Spleen (tissue), 11 donors: ENCODE results near the gene XYLT1. TPM values are rescaled to one million over a fixed set of nuclear protein-coding genes. Genes with fewer than 3 reads are reported as not detected.

Experiments
- DNase-seq: peaks from one replicate; pipeline ENCODE4 v3.0.0-alpha.2; 2020
- H3K27ac ChIP-seq, 8 donors: fragments of 200-600 bp; sonication (generic) in 7 of 8; 1 replicate in 4 of 8; 2 replicates in 4 of 8; pipeline versions ENCODE4 v1.5.0 to v1.8.0; 2016 to 2021; ENCODE audit warnings: inconsistent platforms in 4 of 8, mild to moderate bottlenecking in 4 of 8, moderate library complexity in 1 of 8
- H3K27me3 ChIP-seq, 7 donors: fragments of 200-600 bp; sonication (generic) in 6 of 7; replicated peaks in 1 of 7; 1 replicate in 4 of 7; 2 replicates in 3 of 7; pipeline versions ENCODE4 v1.5.0 to v1.8.0; 2016 to 2021; ENCODE audit warnings: inconsistent platforms in 3 of 7, mild to moderate bottlenecking in 1 of 7
- H3K36me3 ChIP-seq, 6 donors: fragments of 200-600 bp; sonication (generic) in 5 of 6; 1 replicate in 4 of 6; 2 replicates in 2 of 6; pipeline versions ENCODE4 v1.5.0 to v1.8.0; 2016 to 2021; ENCODE audit warnings: inconsistent platforms in 2 of 6
- H3K4me1 ChIP-seq, 6 donors: fragments of 200-600 bp; sonication (generic) in 5 of 6; 1 replicate in 3 of 6; 2 replicates in 3 of 6; pipeline versions ENCODE4 v1.5.0 to v1.8.0; 2016 to 2021; ENCODE audit warnings: inconsistent platforms in 3 of 6
- H3K4me3 ChIP-seq, 8 donors: fragments of 200-600 bp; sonication (generic) in 7 of 8; 1 replicate in 4 of 8; 2 replicates in 4 of 8; pipeline versions ENCODE4 v1.5.0 to v1.8.0; 2016 to 2021; ENCODE audit warnings: inconsistent platforms in 4 of 8, mild to moderate bottlenecking in 4 of 8, moderate library complexity in 2 of 8
- H3K9me3 ChIP-seq, 8 donors: fragments of 200-600 bp; sonication (generic) in 7 of 8; 1 replicate in 4 of 8; 2 replicates in 4 of 8; pipeline versions ENCODE4 v1.5.0 to v1.8.0; 2016 to 2021; ENCODE audit warnings: inconsistent platforms in 4 of 8
- CTCF ChIP-seq, 11 experiments: fragments of 200-600 bp in 7 of 11; fragments of 450-650 bp in 4 of 11; sonication (generic) in 4 of 11; IDR thresholded peaks in 8 of 11; conservative IDR thresholded peaks in 3 of 11; 1 replicate in 7 of 11; 2 replicates in 4 of 11; pipeline versions ENCODE4 v1.4.0 to v1.8.0; 2016 to 2021; ENCODE audit warnings: antibody characterized with exemption in 11 of 11, inconsistent platforms in 4 of 11, mild to moderate bottlenecking in 1 of 11
- POLR2A ChIP-seq, 3 donors: fragments of 450-650 bp; IDR thresholded peaks; one replicate each; pipeline ENCODE4 v1.5.1; 2017; ENCODE audit warnings: antibody characterized with exemption in 3 of 3, mild to moderate bottlenecking in 1 of 3
- POLR2AphosphoS5 ChIP-seq, 3 donors: sonication (generic); formaldehyde crosslinking; IDR thresholded peaks; one replicate each; pipeline ENCODE4 v1.5.1; 2017; ENCODE audit warnings: antibody characterized with exemption in 3 of 3
- WGBS, 5 donors: extraction: QIAGEN DNeasy Blood & Tissue Kit in 3 of 5; methylation state at CpG; one replicate each; pipeline versions ENCODE4 v1.1.5 to v1.1.7; 2013 to 2018; 5-methylcytosine and 5-hydroxymethylcytosine counted together
- intact Hi-C: fragments of 100-400 bp; cut with DNase I; formaldehyde crosslinking; loops from one replicate; pipeline ENCODE4 v1.15.0; 2023; ENCODE audit warnings: low total_unique reads
- polyA plus RNA-seq, 3 donors: library from polyadenylated mRNA; stranded (reverse); fragments of 200-250 nt; gene quantifications; one replicate each; pipeline ENCODE4 v1.2.1, GENCODE V29; 2013
- total RNA-seq, 7 donors: library from RNA; depleted of rRNA in 3 of 7; stranded (reverse); fragments of >200 nt in 3 of 7; fragmentation: NEBNext Ultra II Directional in 4 of 7; extraction: Animal tissue kit (Norgen Biotek cat#: 25700) in 4 of 7; gene quantifications; one replicate each; pipeline versions ENCODE4 v1.1.0 to v1.2.1, GENCODE V29; 2016 to 2021
- donor health status: healthy with polysubstance abuse.
- donor health status: DM: no; HTN: no; CAD: no; lungs with moderate emphysema.
- donor health status: DM: no; HTN: no; CAD: no.
- donor health status: Bipolar disorder and iron deficiency.
- donor health status: healthy.
- donor health status: DM: no; HTN: no; CAD: no.
- donor health status: DM: yes; HTN: yes; CAD: no.

XYLT1 gene
- total and polyA plus RNA-seq, 10 donors, result 2.1 to 40.7 (median 23.5) TPM

- Histone ChIP-seq H3K9me3 (no peaks in the 10 kb centered on the region), H3K27me3 (no peaks in the 10 kb centered on the region), H3K36me3 (peaks cover 0 to 14% (median 0%) of the 10 kb centered on the region in 6 donors), H3K4me3 (no peak overlapping the region), H3K4me1 (peaks cover 3 to 96% (median 42%) of the 10 kb centered on the region in 6 donors), H3K27ac (peak overlapping the region in 4 of 8 donors; percentile 24 to 50 (median 41))
- DNase-seq, result peak; percentile 61
- 64 to 85% (median 83%) methylated on average over 4 of the region's 4 CpGs for WGBS, 5 donors
- TF ChIP-seq POLR2AphosphoS5 (IDR thresholded peaks at IDR 0.05) (no peak), CTCF (IDR thresholded peaks at IDR 0.05 in 8 of 11, conservative IDR thresholded peaks at IDR 0.05 in 3 of 11) (no peak), POLR2A (IDR thresholded peaks at IDR 0.05) (no peak)
- intact Hi-C loops, result no loop called here
Measured at GRCh38 chr16:17350207-17350606, 120.6 kb downstream of the XYLT1 start.

DNA sequence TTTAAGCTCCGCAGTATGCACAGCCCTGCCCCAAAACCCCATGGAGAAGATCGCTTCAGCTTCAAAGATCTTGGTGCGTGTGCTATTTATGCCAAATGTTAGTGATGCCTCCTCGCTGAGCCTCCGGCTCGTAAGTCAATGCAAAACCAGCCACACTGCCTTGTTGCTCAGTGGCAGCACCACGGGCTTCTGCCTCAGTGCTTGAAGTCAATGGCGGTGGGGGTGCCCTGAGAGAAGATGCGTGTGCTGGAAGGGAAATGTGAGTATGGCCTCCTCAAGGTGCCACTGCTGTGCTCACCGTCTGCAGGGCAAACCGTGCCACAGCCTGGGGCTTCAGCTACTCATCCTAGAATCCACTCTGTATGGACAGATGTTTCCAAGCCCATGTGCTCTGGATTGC, 121.9 kb downstream of the XYLT1 start:
- H3K27me3 ChIP-seq, result no peaks in the 10 kb centered on the region
- intact Hi-C loops, result no loop called here
- WGBS, 5 donors, result 80 to 97% (median 94%) methylated on average over 8 to 11 of the region's 11 CpGs
- H3K36me3 ChIP-seq, result peaks cover 0 to 4% (median 0%) of the 10 kb centered on the region in 6 donors
- TF ChIP-seq CTCF (IDR thresholded peaks at IDR 0.05 in 8 of 11, conservative IDR thresholded peaks at IDR 0.05 in 3 of 11), result no peak
- TF ChIP-seq POLR2A (IDR thresholded peaks at IDR 0.05), result no peak
- TF ChIP-seq POLR2AphosphoS5 (IDR thresholded peaks at IDR 0.05), result no peak
- peak overlapping the region in 3 of 8 donors; percentile 50 to 68 (median 56) for H3K27ac ChIP-seq
- no peak overlapping the region for H3K4me3 ChIP-seq
- peaks cover 3 to 96% (median 50%) of the 10 kb centered on the region in 6 donors for H3K4me1 ChIP-seq
- DNase-seq, result peak; percentile 62
- no peaks in the 10 kb centered on the region for H3K9me3 ChIP-seq

DNA sequence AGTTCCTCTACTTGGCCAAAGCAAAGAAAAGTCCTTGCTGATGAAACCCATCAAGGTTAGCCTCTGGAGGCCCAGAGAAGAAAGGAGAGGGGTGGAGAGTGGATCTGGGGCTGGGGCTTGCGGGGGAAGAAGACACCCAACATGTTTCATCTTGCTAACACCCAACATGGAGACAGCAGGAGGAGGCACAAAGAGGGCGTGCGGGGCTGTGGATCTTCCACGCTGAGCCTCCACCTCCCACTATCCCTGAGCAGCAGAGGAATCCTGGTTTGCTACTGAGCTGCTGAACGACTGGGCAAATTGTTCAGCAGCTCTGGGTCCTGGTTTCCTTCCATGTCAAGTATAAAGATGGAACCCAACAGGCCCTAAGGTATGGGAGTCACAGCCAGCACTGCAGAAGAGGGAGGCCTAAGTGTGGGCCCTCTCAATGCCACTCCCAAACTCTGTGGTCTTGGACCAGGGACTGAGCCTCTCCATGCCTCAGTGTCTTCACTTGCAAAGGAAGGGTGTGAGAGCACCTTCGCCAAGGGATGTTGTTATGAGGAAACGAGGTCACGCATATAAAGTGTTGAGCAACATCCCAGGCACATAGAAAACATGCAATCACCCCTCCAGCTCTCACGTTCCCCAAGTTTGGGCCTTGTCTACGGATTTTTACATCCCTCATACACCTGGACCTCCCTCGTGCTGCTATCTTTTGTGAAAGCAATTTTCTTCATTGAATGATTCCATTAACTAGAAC, 122.5 kb downstream of the XYLT1 start:
- intact Hi-C loops, result no loop called here
- peaks cover 3 to 98% (median 54%) of the 10 kb centered on the region in 6 donors for H3K4me1 ChIP-seq
- H3K4me3 ChIP-seq, result no peak overlapping the region
- no peaks in the 10 kb centered on the region for H3K27me3 ChIP-seq
- peaks cover 0 to 4% (median 0%) of the 10 kb centered on the region in 6 donors for H3K36me3 ChIP-seq
- 70 to 88% (median 82%) methylated on average over 10 to 11 of the region's 11 CpGs for WGBS, 5 donors
- TF ChIP-seq POLR2A (IDR thresholded peaks at IDR 0.05), result no peak
- peak in 1 of 3 donors; percentile 11 for TF ChIP-seq POLR2AphosphoS5 (IDR thresholded peaks at IDR 0.05)
- H3K27ac ChIP-seq, result peak overlapping the region in 4 of 8 donors; percentile 27 to 68 (median 53)
- no peaks in the 10 kb centered on the region for H3K9me3 ChIP-seq
- DNase-seq, result peak; percentile 64

DNA sequence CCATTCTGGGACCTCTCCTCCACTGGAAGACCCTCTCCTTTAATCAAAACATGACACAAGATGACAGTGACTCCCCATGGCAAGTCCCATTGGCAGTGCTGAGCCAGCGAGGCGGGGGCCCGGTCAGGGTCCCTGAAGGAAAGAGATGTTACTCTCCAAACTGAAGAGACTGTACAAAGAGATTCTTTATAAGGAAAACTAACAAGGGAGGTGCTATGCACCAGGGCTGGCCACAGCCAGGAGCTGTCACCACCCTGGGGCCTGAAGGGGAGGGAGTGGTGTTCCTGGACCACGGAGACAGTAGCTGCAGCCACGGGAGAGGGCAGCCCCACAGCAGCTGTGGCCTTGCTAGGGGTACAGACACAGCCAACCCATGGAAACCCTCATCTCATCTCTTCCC, 123.1 kb downstream of the XYLT1 start:
- intact Hi-C loops, result no loop called here
- DNase-seq, result peak; percentile 60
- H3K36me3 ChIP-seq, result peaks cover 0 to 4% (median 0%) of the 10 kb centered on the region in 6 donors
- H3K4me1 ChIP-seq, result peaks cover 3 to 98% (median 60%) of the 10 kb centered on the region in 6 donors
- no peaks in the 10 kb centered on the region for H3K9me3 ChIP-seq
- H3K27me3 ChIP-seq, result no peaks in the 10 kb centered on the region
- TF ChIP-seq CTCF (IDR thresholded peaks at IDR 0.05 in 8 of 11, conservative IDR thresholded peaks at IDR 0.05 in 3 of 11) (no peak), POLR2A (IDR thresholded peaks at IDR 0.05) (no peak), POLR2AphosphoS5 (IDR thresholded peaks at IDR 0.05) (no peak)
- no peak overlapping the region for H3K4me3 ChIP-seq
- H3K27ac ChIP-seq, result peak overlapping the region in 5 of 8 donors; percentile 9 to 68 (median 50)
- 69 to 77% (median 72%) methylated on average over 5 of the region's 5 CpGs for WGBS, 5 donors
